Hepatocyte (in vitro differentiated cells): ENCODE results near the gene FAM193A. TPM values are rescaled to one million over a fixed set of nuclear protein-coding genes. Genes with fewer than 3 reads are reported as not detected.

Experiments used
- DNase-seq: peaks from one replicate; pipeline ENCODE4 v3.0.0-alpha.2; 2016; ENCODE audit warnings: low spot score
- H2AFZ ChIP-seq: fragments of 200-600 bp; sonication (generic); 2 replicates; pipeline ENCODE4 v1.6.0; 2016; ENCODE audit warnings: antibody characterized with exemption, mild to moderate bottlenecking
- H3K27ac ChIP-seq: fragments of 200-600 bp; sonication (generic); 2 replicates; pipeline ENCODE4 v1.5.1; 2016; ENCODE audit warnings: mild to moderate bottlenecking
- H3K27me3 ChIP-seq: fragments of 200-600 bp; sonication (generic); 2 replicates; pipeline ENCODE4 v1.6.1; 2016
- H3K36me3 ChIP-seq: fragments of 200-600 bp; sonication (generic); replicated peaks from 2 replicates; pipeline ENCODE4 v1.5.1; 2016; ENCODE audit warnings: low read depth; ENCODE audit not compliant: insufficient read depth
- H3K4me1 ChIP-seq: fragments of 200-600 bp; sonication (generic); 2 replicates; pipeline ENCODE4 v1.5.1; 2016; ENCODE audit warnings: mild to moderate bottlenecking, moderate library complexity; ENCODE audit not compliant: insufficient read depth
- H3K4me2 ChIP-seq: fragments of 200-600 bp; sonication (generic); 2 replicates; pipeline ENCODE4 v1.6.0; 2016
- H3K4me3 ChIP-seq: fragments of 200-600 bp; sonication (generic); 2 replicates; pipeline ENCODE4 v1.5.1; 2016; ENCODE audit warnings: mild to moderate bottlenecking
- H3K79me2 ChIP-seq: fragments of 200-600 bp; sonication (generic); 2 replicates; pipeline ENCODE4 v1.6.0; 2017; ENCODE audit warnings: mild to moderate bottlenecking
- H3K9me2 ChIP-seq: fragments of 200-600 bp; sonication (generic); replicated peaks from 2 replicates; pipeline ENCODE4 v1.6.0; 2017; ENCODE audit warnings: mild to moderate bottlenecking; ENCODE audit not compliant: insufficient read depth
- H3K9me3 ChIP-seq: fragments of 200-600 bp; sonication (generic); 2 replicates; pipeline ENCODE4 v1.5.1; 2016; ENCODE audit warnings: low read depth, mild to moderate bottlenecking
- H4K20me1 ChIP-seq: fragments of 200-600 bp; sonication (generic); 2 replicates; pipeline ENCODE4 v1.6.0; 2016; ENCODE audit warnings: mild to moderate bottlenecking; ENCODE audit not compliant: insufficient read depth, poor library complexity, severe bottlenecking
- CTCF ChIP-seq: fragments of 200-600 bp; sonication (generic); IDR thresholded peaks from 2 replicates; pipeline ENCODE4 v1.5.1; 2016; ENCODE audit warnings: antibody characterized with exemption, mild to moderate bottlenecking; ENCODE audit not compliant: poor library complexity
- EZH2 ChIP-seq: fragments of 200-600 bp; sonication (generic); IDR thresholded peaks from 2 replicates; pipeline ENCODE4 v1.6.1; 2016; ENCODE audit warnings: antibody characterized with exemption, mild to moderate bottlenecking, borderline replicate concordance
- EZH2phosphoT487 ChIP-seq: fragments of 200-600 bp; sonication (generic); IDR thresholded peaks from one replicate; pipeline ENCODE4 v1.6.1; 2018; ENCODE audit warnings: antibody characterized with exemption, mild to moderate bottlenecking, low read depth, moderate library complexity; ENCODE audit not compliant: unreplicated experiment, severe bottlenecking
- WGBS: methylation state at CpG from one replicate; pipeline ENCODE4 v1.1.6; 2016; ENCODE audit warnings: low lambda C conversion rate; ENCODE audit errors: missing lambda C conversion rate; 5-methylcytosine and 5-hydroxymethylcytosine counted together
- polyA plus RNA-seq: library from polyadenylated mRNA; unstranded; fragments of >200 nt; fragmentation: Nextera tagmentation; extraction: Ambion mirVana; gene quantifications from 2 replicates; pipeline ENCODE4 v1.2.1, GENCODE V29; 2016
- total RNA-seq: library from RNA; depleted of rRNA; stranded (reverse); fragments of >200 nt; gene quantifications from 2 replicates; pipeline ENCODE4 v1.2.3, GENCODE V29; 2014

FAM193A gene
- total and polyA plus RNA-seq, 2 experiments from 2014 or later: 11.4 to 15.8 TPM

- Histone ChIP-seq H2AFZ (no peak overlapping the region), H3K9me2 (no peaks in the 10 kb centered on the region), H3K4me1 (no peaks in the 10 kb centered on the region), H3K79me2 (peaks cover 100% of the 10 kb centered on the region), H3K4me3 (no peak overlapping the region), H3K9me3 (no peaks in the 10 kb centered on the region), H3K27ac (no peak overlapping the region), H3K27me3 (no peaks in the 10 kb centered on the region), H4K20me1 (peaks cover 78% of the 10 kb centered on the region), H3K36me3 (no peaks in the 10 kb centered on the region), H3K4me2 (no peak overlapping the region)
- DNase-seq: no peak
- TF ChIP-seq EZH2phosphoT487: no peak
- no peak for TF ChIP-seq EZH2
- TF ChIP-seq CTCF: no peak
- WGBS: 92% methylated on average over 4 of the region's 4 CpGs
These were observed 33.6 kb downstream of the FAM193A start for GRCh38 chr4:2570036-2570435.

- TF ChIP-seq EZH2phosphoT487 (no peak), CTCF (no peak), EZH2 (no peak)
- Histone ChIP-seq H3K27ac (no peak overlapping the region), H3K79me2 (peaks cover 100% of the 10 kb centered on the region), H3K9me2 (no peaks in the 10 kb centered on the region), H2AFZ (no peak overlapping the region), H3K4me3 (no peak overlapping the region), H4K20me1 (peaks cover 84% of the 10 kb centered on the region), H3K36me3 (no peaks in the 10 kb centered on the region), H3K9me3 (no peaks in the 10 kb centered on the region), H3K4me2 (no peak overlapping the region), H3K27me3 (no peaks in the 10 kb centered on the region), H3K4me1 (no peaks in the 10 kb centered on the region)
- WGBS: 90% methylated on average over 11 of the region's 11 CpGs
- DNase-seq: no peak
These were observed 34.2 kb downstream of the FAM193A start for GRCh38 chr4:2570551-2571222.

GRCh38 chr4:2572076-2572475 is 35.6 kb downstream of the FAM193A start:
- TF ChIP-seq EZH2: no peak
- no peak for TF ChIP-seq EZH2phosphoT487
- TF ChIP-seq CTCF: no peak
- H3K9me2 ChIP-seq: no peaks in the 10 kb centered on the region
- H3K27ac ChIP-seq: no peak overlapping the region
- H3K4me2 ChIP-seq: no peak overlapping the region
- H3K36me3 ChIP-seq: no peaks in the 10 kb centered on the region
- H3K4me1 ChIP-seq: no peaks in the 10 kb centered on the region
- 92% methylated on average over 12 of the region's 12 CpGs for WGBS
- no peaks in the 10 kb centered on the region for H3K27me3 ChIP-seq
- no peaks in the 10 kb centered on the region for H3K9me3 ChIP-seq
- DNase-seq: no peak
- no peak overlapping the region for H3K4me3 ChIP-seq
- H2AFZ ChIP-seq: no peak overlapping the region
- peaks cover 94% of the 10 kb centered on the region for H4K20me1 ChIP-seq
- peaks cover 100% of the 10 kb centered on the region for H3K79me2 ChIP-seq

GRCh38 chr4:2572866-2573265 is 36.4 kb downstream of the FAM193A start:
- Histone ChIP-seq H3K79me2 (peaks cover 100% of the 10 kb centered on the region), H2AFZ (no peak overlapping the region), H3K27ac (no peak overlapping the region), H3K4me1 (no peaks in the 10 kb centered on the region), H3K27me3 (no peaks in the 10 kb centered on the region), H3K36me3 (no peaks in the 10 kb centered on the region), H3K4me3 (no peak overlapping the region), H3K4me2 (no peak overlapping the region), H3K9me3 (no peaks in the 10 kb centered on the region), H4K20me1 (peaks cover 94% of the 10 kb centered on the region), H3K9me2 (no peaks in the 10 kb centered on the region)
- 94% methylated on average over 4 of the region's 4 CpGs for WGBS
- DNase-seq: no peak
- TF ChIP-seq CTCF: no peak
